Muscle of leg (tissue), 11 donors: Measurements from ENCODE around the gene NOX4. TPM values are rescaled to one million over a fixed set of nuclear protein-coding genes. Genes with fewer than 3 reads are reported as not detected.
A peak's percentile ranks its signal among the peaks of the same experiment; 100 is the strongest.

Experiments used
- DNase-seq: peaks from one replicate; pipeline ENCODE4 v3.0.0; 2013
- H3K27ac ChIP-seq: one replicate; pipeline ENCODE4 v1.5.1; 2013; ENCODE audit warnings: mild to moderate bottlenecking, low read length, control low read depth
- H3K27me3 ChIP-seq: one replicate; pipeline ENCODE4 v1.6.1; 2013; ENCODE audit warnings: low read length; ENCODE audit not compliant: control insufficient read depth, insufficient read depth
- H3K36me3 ChIP-seq: one replicate; pipeline ENCODE4 v1.6.1; 2013; ENCODE audit warnings: low read length; ENCODE audit not compliant: control insufficient read depth, insufficient read depth
- H3K4me1 ChIP-seq: one replicate; pipeline ENCODE4 v1.6.1; 2013; ENCODE audit warnings: low read length; ENCODE audit not compliant: control insufficient read depth, insufficient read depth
- H3K4me3 ChIP-seq: one replicate; pipeline ENCODE4 v1.5.1; 2013; ENCODE audit warnings: low read length, control low read depth
- H3K9me3 ChIP-seq: replicated peaks from 2 replicates; pipeline ENCODE4 v1.6.1; 2013; ENCODE audit warnings: low read depth, low read length; ENCODE audit not compliant: control insufficient read depth
- WGBS: methylation state at CpG from one replicate; pipeline ENCODE4 v1.1.5; 2013; ENCODE audit warnings: missing lambda C conversion rate; ENCODE audit not compliant: insufficient coverage; 5-methylcytosine and 5-hydroxymethylcytosine counted together
- polyA plus RNA-seq, 8 donors: library from polyadenylated mRNA; unstranded; fragments of 120-200 nt; gene quantifications; one replicate each; pipeline versions ENCODE4 v1.2.1 to v1.2.3, GENCODE V29; 2013; ENCODE audit warnings: inconsistent platforms in 1 of 8, low replicate concordance in 1 of 8; ENCODE audit not compliant: insufficient read length in 8 of 8, insufficient read depth in 1 of 8
- total RNA-seq: library from RNA; stranded (reverse); fragments of 120-200 nt; gene quantifications from one replicate; pipeline ENCODE4 v1.2.4, GENCODE V29; 2013

The NOX4 gene
- total and polyA plus RNA-seq, 9 donors, result 1.7 to 3.7 (median 2.8) TPM

- no peaks in the 10 kb centered on the region for H3K27me3 ChIP-seq
- H3K4me1 ChIP-seq, result no peaks in the 10 kb centered on the region
- no CpG with 5 or more reads among the region's 2 CpGs for WGBS
- no peak overlapping the region for H3K27ac ChIP-seq
- H3K36me3 ChIP-seq, result no peaks in the 10 kb centered on the region
- DNase-seq, result no peak
- H3K4me3 ChIP-seq, result no peak overlapping the region
- no peaks in the 10 kb centered on the region for H3K9me3 ChIP-seq
Measured at GRCh38 chr11:89504270-89504669, 13.1 kb upstream of the NOX4 start.

- no peak overlapping the region for H3K27ac ChIP-seq
- H3K36me3 ChIP-seq, result no peaks in the 10 kb centered on the region
- no CpG with 5 or more reads among the region's 2 CpGs for WGBS
- no peak overlapping the region for H3K4me3 ChIP-seq
- DNase-seq, result no peak
- no peaks in the 10 kb centered on the region for H3K27me3 ChIP-seq
- H3K9me3 ChIP-seq, result no peaks in the 10 kb centered on the region
- no peaks in the 10 kb centered on the region for H3K4me1 ChIP-seq
Measured at GRCh38 chr11:89503422-89503821, 12.2 kb upstream of the NOX4 start.

- DNase-seq, result no peak
- no CpG with 5 or more reads among the region's 2 CpGs for WGBS
- no peaks in the 10 kb centered on the region for H3K9me3 ChIP-seq
- H3K4me3 ChIP-seq, result no peak overlapping the region
- no peaks in the 10 kb centered on the region for H3K27me3 ChIP-seq
- H3K36me3 ChIP-seq, result no peaks in the 10 kb centered on the region
- H3K27ac ChIP-seq, result no peak overlapping the region
- no peaks in the 10 kb centered on the region for H3K4me1 ChIP-seq
Measured at GRCh38 chr11:89502301-89502700, 11.1 kb upstream of the NOX4 start.

- Histone ChIP-seq H3K4me3 (no peak overlapping the region), H3K36me3 (no peaks in the 10 kb centered on the region), H3K27ac (no peak overlapping the region), H3K4me1 (no peaks in the 10 kb centered on the region), H3K9me3 (no peaks in the 10 kb centered on the region), H3K27me3 (no peaks in the 10 kb centered on the region)
- no peak for DNase-seq
Measured at GRCh38 chr11:89500336-89500735, 9.2 kb upstream of the NOX4 start.

- Histone ChIP-seq H3K36me3 (no peaks in the 10 kb centered on the region), H3K4me1 (no peaks in the 10 kb centered on the region), H3K27ac (no peak overlapping the region), H3K4me3 (no peak overlapping the region), H3K9me3 (no peaks in the 10 kb centered on the region), H3K27me3 (no peaks in the 10 kb centered on the region)
- no peak for DNase-seq
- no CpG with 5 or more reads among the region's 5 CpGs for WGBS
Measured at GRCh38 chr11:89498845-89499448, 7.8 kb upstream of the NOX4 start.

GRCh38 chr11:89495951-89496350 is 4.8 kb upstream of the NOX4 start:
- no peaks in the 10 kb centered on the region for H3K36me3 ChIP-seq
- no peak overlapping the region for H3K27ac ChIP-seq
- WGBS, result 20% methylated on average over 1 of the region's 3 CpGs
- no peak for DNase-seq
- H3K27me3 ChIP-seq, result no peaks in the 10 kb centered on the region
- no peak overlapping the region for H3K4me3 ChIP-seq
- no peaks in the 10 kb centered on the region for H3K9me3 ChIP-seq
- peaks cover 3% of the 10 kb centered on the region for H3K4me1 ChIP-seq

GRCh38 chr11:89493431-89493830 is 2.3 kb upstream of the NOX4 start:
- peak; percentile 55 for DNase-seq
- Histone ChIP-seq H3K9me3 (no peaks in the 10 kb centered on the region), H3K36me3 (no peaks in the 10 kb centered on the region), H3K27ac (no peak overlapping the region), H3K4me3 (no peak overlapping the region), H3K4me1 (peaks cover 3% of the 10 kb centered on the region), H3K27me3 (no peaks in the 10 kb centered on the region)
- WGBS, result no CpG with 5 or more reads among the region's 3 CpGs

- WGBS, result no CpG with 5 or more reads among the region's 3 CpGs
Measured at GRCh38 chr11:89490602-89490980, 584 bp downstream of the NOX4 start.

GRCh38 chr11:89489930-89490329 is 1.2 kb downstream of the NOX4 start:
- Histone ChIP-seq H3K36me3 (no peaks in the 10 kb centered on the region), H3K27me3 (no peaks in the 10 kb centered on the region), H3K27ac (no peak overlapping the region), H3K9me3 (no peaks in the 10 kb centered on the region), H3K4me3 (no peak overlapping the region), H3K4me1 (peaks cover 3% of the 10 kb centered on the region)
- no peak for DNase-seq
- no CpG with 5 or more reads among the region's 1 CpG for WGBS

More at GRCh38 chr11:89490602-89490980, 584 bp downstream of the NOX4 start:
- DNase-seq, result no peak
- H3K4me3 ChIP-seq, result peak overlapping the region; percentile 47
- no peak overlapping the region for H3K27ac ChIP-seq
- no peaks in the 10 kb centered on the region for H3K36me3 ChIP-seq
- H3K4me1 ChIP-seq, result peaks cover 3% of the 10 kb centered on the region
- no peaks in the 10 kb centered on the region for H3K27me3 ChIP-seq
- no peaks in the 10 kb centered on the region for H3K9me3 ChIP-seq

GRCh38 chr11:89487016-89487415 is 4.2 kb downstream of the NOX4 start:
- WGBS, result no CpG with 5 or more reads among the region's 3 CpGs

GRCh38 chr11:89484896-89485295 is 6.3 kb downstream of the NOX4 start:
- H3K4me3 ChIP-seq, result no peak overlapping the region
- no peaks in the 10 kb centered on the region for H3K36me3 ChIP-seq
- no peak overlapping the region for H3K27ac ChIP-seq
- no peak for DNase-seq
- no peaks in the 10 kb centered on the region for H3K27me3 ChIP-seq
- no peaks in the 10 kb centered on the region for H3K9me3 ChIP-seq
- H3K4me1 ChIP-seq, result no peaks in the 10 kb centered on the region

More at GRCh38 chr11:89487016-89487415, 4.2 kb downstream of the NOX4 start:
- Histone ChIP-seq H3K4me1 (peaks cover 3% of the 10 kb centered on the region), H3K36me3 (no peaks in the 10 kb centered on the region), H3K9me3 (no peaks in the 10 kb centered on the region), H3K27me3 (no peaks in the 10 kb centered on the region), H3K27ac (no peak overlapping the region), H3K4me3 (no peak overlapping the region)
- DNase-seq, result no peak
